ENCODE measurements around the gene DOCK3. TPM values are rescaled to one million over a fixed set of nuclear protein-coding genes. Genes with fewer than 3 reads are reported as not detected.
"Not testable (repeated sequence)": the region's sequence is repeated elsewhere in the genome, so short reads cannot be mapped to it uniquely, and the experiment has no call there.

The DOCK3 gene
- polyA plus RNA-seq, 2 of the 4 experiments (the other 2 are of a cell fraction), result 0.40 to 0.46 TPM

DNA sequence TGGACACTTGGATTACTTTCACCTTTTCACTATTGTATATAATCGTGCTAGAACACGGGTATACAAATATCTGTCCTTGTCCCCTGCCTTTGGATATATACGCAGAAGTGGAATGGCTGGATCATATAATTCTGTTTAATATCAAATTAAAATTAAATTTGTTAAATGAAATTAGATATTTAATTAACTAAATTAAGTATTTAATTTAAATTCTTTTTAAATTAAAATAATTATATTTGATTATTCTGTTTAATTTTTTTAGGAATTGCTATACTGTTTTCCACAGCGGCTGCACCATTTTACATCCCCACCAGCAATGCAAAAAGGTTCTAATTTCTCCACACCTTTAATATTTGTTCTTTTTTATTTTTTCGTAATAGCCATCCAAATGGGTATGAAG, 84.3 kb downstream of the DOCK3 start:
- no peak for FAIRE-seq
- WGBS (ENCODE audit: missing lambda C conversion rate), result 52% methylated on average over 5 of the region's 5 CpGs
- ChIA-PET POLR2A (no interaction called here), CTCF (interaction anchor here (1.0 kb wide), 1 partner anchor 131 kb away, joined by 3 read pairs; no protein-coding TSS in a partner anchor)
- Histone ChIP-seq H3K9me3 (no peaks in the 10 kb centered on the region), H3K4me3 (no peak overlapping the region), H3K4me1 (no peaks in the 10 kb centered on the region), H3K27ac (no peak overlapping the region), H3K4me2 (no peak overlapping the region)
- no peak for TF ChIP-seq HEYL (CRISPR knock-in tag; IDR thresholded peaks at IDR 0.05)
- no peak for TF ChIP-seq BHLHE40 (IDR thresholded peaks at IDR 0.05; ENCODE audit: low read depth, low read length)
- TF ChIP-seq CBX2 (IDR thresholded peaks at IDR 0.05; ENCODE audit: borderline replicate concordance, low read depth), result no peak
- no peak for TF ChIP-seq GATA3 (IDR thresholded peaks at IDR 0.05; ENCODE audit: borderline replicate concordance)
- TF ChIP-seq RNF2 (IDR thresholded peaks at IDR 0.05; ENCODE audit: borderline replicate concordance, low read depth), result no peak
- TF ChIP-seq, protein P1, sequence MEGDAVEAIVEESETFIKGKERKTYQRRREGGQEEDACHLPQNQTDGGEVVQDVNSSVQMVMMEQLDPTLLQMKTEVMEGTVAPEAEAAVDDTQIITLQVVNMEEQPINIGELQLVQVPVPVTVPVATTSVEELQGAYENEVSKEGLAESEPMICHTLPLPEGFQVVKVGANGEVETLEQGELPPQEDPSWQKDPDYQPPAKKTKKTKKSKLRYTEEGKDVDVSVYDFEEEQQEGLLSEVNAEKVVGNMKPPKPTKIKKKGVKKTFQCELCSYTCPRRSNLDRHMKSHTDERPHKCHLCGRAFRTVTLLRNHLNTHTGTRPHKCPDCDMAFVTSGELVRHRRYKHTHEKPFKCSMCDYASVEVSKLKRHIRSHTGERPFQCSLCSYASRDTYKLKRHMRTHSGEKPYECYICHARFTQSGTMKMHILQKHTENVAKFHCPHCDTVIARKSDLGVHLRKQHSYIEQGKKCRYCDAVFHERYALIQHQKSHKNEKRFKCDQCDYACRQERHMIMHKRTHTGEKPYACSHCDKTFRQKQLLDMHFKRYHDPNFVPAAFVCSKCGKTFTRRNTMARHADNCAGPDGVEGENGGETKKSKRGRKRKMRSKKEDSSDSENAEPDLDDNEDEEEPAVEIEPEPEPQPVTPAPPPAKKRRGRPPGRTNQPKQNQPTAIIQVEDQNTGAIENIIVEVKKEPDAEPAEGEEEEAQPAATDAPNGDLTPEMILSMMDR (IDR thresholded peaks at IDR 0.05), result no peak
- no peak for TF ChIP-seq ZC3H11A (IDR thresholded peaks at IDR 0.05)
- TF ChIP-seq RAD21 (conservative IDR thresholded peaks at IDR 0.05 in 1 of 2, IDR thresholded peaks at IDR 0.05 in 1 of 2), result no peak
- TF ChIP-seq, protein P2, sequence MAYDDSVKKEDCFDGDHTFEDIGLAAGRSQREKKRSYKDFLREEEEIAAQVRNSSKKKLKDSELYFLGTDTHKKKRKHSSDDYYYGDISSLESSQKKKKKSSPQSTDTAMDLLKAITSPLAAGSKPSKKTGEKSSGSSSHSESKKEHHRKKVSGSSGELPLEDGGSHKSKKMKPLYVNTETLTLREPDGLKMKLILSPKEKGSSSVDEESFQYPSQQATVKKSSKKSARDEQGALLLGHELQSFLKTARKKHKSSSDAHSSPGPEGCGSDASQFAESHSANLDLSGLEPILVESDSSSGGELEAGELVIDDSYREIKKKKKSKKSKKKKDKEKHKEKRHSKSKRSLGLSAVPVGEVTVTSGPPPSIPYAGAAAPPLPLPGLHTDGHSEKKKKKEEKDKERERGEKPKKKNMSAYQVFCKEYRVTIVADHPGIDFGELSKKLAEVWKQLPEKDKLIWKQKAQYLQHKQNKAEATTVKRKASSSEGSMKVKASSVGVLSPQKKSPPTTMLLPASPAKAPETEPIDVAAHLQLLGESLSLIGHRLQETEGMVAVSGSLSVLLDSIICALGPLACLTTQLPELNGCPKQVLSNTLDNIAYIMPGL (CRISPR knock-in tag; IDR thresholded peaks at IDR 0.05; ENCODE audit: borderline replicate concordance), result no peak
- TF ChIP-seq SMC3 (IDR thresholded peaks at IDR 0.05), result no peak
- TF ChIP-seq HOXB13 (CRISPR knock-in tag; IDR thresholded peaks at IDR 0.05; ENCODE audit: low read depth), result no peak
- no peak for ATAC-seq
- no peak for DNase-seq (ENCODE audit: low read depth in 1 of 2, low spot score in 1 of 2)

DNA sequence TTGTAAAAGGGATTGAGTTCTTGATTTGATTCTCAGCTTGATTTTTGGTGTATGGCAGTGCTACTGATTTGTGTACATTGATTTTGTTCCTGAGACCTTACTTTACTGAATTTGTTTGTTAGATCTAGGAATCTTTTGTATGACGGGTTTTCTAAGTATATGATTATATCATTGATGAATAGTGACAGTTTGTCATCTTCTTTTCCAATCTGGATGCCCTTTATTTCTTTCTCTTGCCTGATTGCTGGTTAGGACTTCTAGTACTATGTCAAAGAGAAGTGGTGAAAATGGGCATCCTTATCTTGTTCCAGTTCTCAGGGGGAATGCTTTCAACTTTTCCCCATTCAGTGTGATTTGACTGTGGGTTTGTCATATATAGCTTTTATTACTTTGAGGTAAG, 103.0 kb downstream of the DOCK3 start:
- no peak for DNase-seq (ENCODE audit: low read depth in 1 of 2, low spot score in 1 of 2)
- H3K4me1 ChIP-seq, result no peaks in the 10 kb centered on the region
- FAIRE-seq, result no peak
- H3K27ac ChIP-seq, result no peak overlapping the region
- CTCF ChIA-PET, result no interaction called here
- POLR2A ChIA-PET, result no interaction called here
- 4% methylated on average over 1 of the region's 1 CpG for WGBS (ENCODE audit: missing lambda C conversion rate)
- H3K4me3 ChIP-seq, result no peak overlapping the region
- no peak for TF ChIP-seq HDAC2 (IDR thresholded peaks at IDR 0.05)
- TF ChIP-seq HOXA7 (CRISPR knock-in tag; IDR thresholded peaks at IDR 0.05), result no peak
- TF ChIP-seq, protein P2 (CRISPR knock-in tag; IDR thresholded peaks at IDR 0.05; ENCODE audit: borderline replicate concordance), result no peak
- no peak for TF ChIP-seq CHD2 (IDR thresholded peaks at IDR 0.05; ENCODE audit: low read length, partially characterized antibody)
- TF ChIP-seq CHD4 (IDR thresholded peaks at IDR 0.05; ENCODE audit: borderline replicate concordance), result no peak
- no peak for TF ChIP-seq EHF (CRISPR knock-in tag; IDR thresholded peaks at IDR 0.05)
- no peak for ATAC-seq
- H3K4me2 ChIP-seq, result no peak overlapping the region
- no peaks in the 10 kb centered on the region for H3K9me3 ChIP-seq

DNA sequence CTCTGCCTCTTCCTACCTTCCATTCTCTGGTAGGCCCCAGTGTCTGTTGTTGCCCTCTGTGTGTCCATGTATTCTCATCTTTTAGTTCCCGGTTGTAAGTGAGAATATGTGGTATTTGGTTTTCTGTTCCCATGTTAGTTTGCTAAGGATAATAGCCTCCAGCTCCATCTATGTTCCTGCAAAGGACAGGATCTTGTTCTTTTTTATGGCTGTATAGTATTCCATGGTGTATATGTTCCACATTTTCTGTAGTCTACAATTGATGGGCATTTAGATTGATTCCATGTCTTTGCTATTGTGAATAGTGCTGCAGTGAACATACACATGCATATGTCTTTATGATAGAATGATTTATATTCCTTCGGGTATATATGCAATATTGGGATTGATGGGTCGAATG, 107.0 kb downstream of the DOCK3 start:
- H3K4me1 ChIP-seq; CTCF ChIA-PET; H3K9me3 ChIP-seq; H3K4me3 ChIP-seq; H3K27ac ChIP-seq; DNase-seq (ENCODE audit: low read depth in 1 of 2, low spot score in 1 of 2); POLR2A ChIA-PET; FAIRE-seq; H3K4me2 ChIP-seq; ATAC-seq: not testable (repeated sequence)
- WGBS (ENCODE audit: missing lambda C conversion rate), result 59% methylated on average over 3 of the region's 3 CpGs

All from A549 (cell line).